ENCODE data around the gene KLHDC10.
"Not testable (repeated sequence)": the region's sequence is repeated elsewhere in the genome, so short reads cannot be mapped to it uniquely, and the experiment has no call there.

Gene KLHDC10

GRCh38 chr7:130124711-130125110, 54.4 kb downstream of the KLHDC10 start:
- H3K27ac ChIP-seq: no peak overlapping the region
- TF ChIP-seq ZFX (IDR thresholded peaks at IDR 0.05; ENCODE audit: borderline replicate concordance): no peak
- no peak for TF ChIP-seq CTCF (IDR thresholded peaks at IDR 0.05)

- not testable (repeated sequence) for H3K27ac ChIP-seq
These were observed 56.5 kb downstream of the KLHDC10 start for GRCh38 chr7:130126840-130127239.

GRCh38 chr7:130127404-130127803, 57.1 kb downstream of the KLHDC10 start:
- H3K27ac ChIP-seq: no peak overlapping the region

DNA sequence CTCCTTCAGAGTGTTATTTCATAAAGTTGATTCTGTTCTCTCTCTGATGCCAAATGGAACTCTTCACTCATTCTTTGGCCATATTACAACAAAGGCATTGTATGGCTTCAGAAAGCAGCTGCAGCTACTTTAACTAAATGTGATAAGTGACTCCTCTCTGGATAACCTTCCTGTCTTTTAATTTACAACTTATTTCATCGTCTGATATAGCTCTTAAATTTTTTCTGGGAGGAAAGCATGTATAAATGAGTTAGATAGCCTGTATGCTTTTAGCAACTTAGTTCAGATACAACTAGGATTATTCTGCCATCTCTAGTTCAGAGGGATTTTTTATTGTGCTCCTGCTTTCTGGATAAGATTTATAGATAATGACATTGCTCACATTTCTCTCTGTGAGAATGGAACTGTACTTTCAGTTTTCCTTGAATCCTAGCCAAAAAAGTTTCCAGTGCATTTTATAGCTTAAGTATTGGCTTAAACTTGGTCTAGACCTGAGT, 57.5 kb downstream of the KLHDC10 start:
- TF ChIP-seq ZFX (IDR thresholded peaks at IDR 0.05; ENCODE audit: borderline replicate concordance) (no peak), CTCF (IDR thresholded peaks at IDR 0.05) (no peak)
- H3K27ac ChIP-seq: no peak overlapping the region

More at GRCh38 chr7:130127404-130127803, 57.1 kb downstream of the KLHDC10 start:
- TF ChIP-seq CTCF (IDR thresholded peaks at IDR 0.05) (no peak), ZFX (IDR thresholded peaks at IDR 0.05; ENCODE audit: borderline replicate concordance) (no peak)

GRCh38 chr7:130129011-130129411, 58.7 kb downstream of the KLHDC10 start:
- no peak for TF ChIP-seq ZFX (IDR thresholded peaks at IDR 0.05; ENCODE audit: borderline replicate concordance)
- no peak for TF ChIP-seq CTCF (IDR thresholded peaks at IDR 0.05)
- no peak overlapping the region for H3K27ac ChIP-seq

GRCh38 chr7:130131191-130131834, 61.0 kb downstream of the KLHDC10 start:
- H3K27ac ChIP-seq: no peak overlapping the region
- TF ChIP-seq CTCF (IDR thresholded peaks at IDR 0.05) (no peak), ZFX (IDR thresholded peaks at IDR 0.05; ENCODE audit: borderline replicate concordance) (no peak)

GRCh38 chr7:130131964-130132875, 61.9 kb downstream of the KLHDC10 start:
- no peak overlapping the region for H3K27ac ChIP-seq
- TF ChIP-seq CTCF (IDR thresholded peaks at IDR 0.05): no peak
- no peak for TF ChIP-seq ZFX (IDR thresholded peaks at IDR 0.05; ENCODE audit: borderline replicate concordance)
